Measurements from ENCODE around the gene GUCA2B.
A peak's percentile ranks its signal among the peaks of the same experiment; 100 is the strongest.

The GUCA2B gene

GRCh38 chr1:42143896-42144710 lies 9.1 kb upstream of the GUCA2B start:
- DNase-seq = no peak

- no peak for DNase-seq
Observed at GRCh38 chr1:42144711-42145388, 8.4 kb upstream of the GUCA2B start.

GRCh38 chr1:42145389-42145716 lies 7.9 kb upstream of the GUCA2B start:
- DNase-seq = no peak

GRCh38 chr1:42145764-42146625 lies 7.2 kb upstream of the GUCA2B start:
- DNase-seq = no peak

GRCh38 chr1:42146626-42147320 lies 6.4 kb upstream of the GUCA2B start:
- peak; percentile 60 for DNase-seq

DNA sequence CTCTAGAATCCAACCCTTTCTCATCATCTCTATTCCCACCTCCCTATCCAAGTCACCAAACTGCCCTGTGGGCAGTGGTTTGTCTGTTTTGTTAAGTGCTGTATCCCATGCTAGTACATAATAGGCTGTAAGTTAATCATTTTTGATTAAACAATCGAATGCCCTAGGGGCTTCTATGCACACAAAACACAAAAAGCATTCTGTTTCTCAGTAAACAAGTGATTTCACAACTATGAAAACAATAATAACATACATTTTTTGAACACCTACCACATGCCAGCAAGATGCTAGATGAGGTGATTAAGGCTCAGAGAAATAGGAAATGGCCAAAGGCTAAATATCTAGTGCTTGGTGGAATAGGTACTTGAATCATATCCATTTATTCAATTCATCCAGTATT lies 5.0 kb upstream of the GUCA2B start:
- no peak for DNase-seq

DNA sequence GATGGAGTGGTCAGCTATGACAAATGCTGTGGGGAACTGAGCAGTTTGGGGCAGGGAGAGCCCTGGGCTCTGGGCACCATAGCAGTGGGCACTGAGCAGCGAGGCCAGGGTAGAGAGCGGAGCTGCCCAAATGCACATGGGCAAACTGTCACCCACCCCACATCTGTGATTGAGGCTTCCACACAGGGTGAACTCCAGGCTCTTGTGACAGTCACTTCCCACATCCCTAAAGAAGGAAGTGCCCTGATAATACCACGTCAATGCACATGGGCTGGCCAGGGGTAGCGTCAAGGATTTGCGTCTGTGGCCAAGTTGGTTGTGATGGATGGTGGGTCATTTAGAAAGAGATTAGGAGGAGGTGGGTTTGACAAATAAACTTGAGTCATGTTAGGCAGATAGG lies 2.6 kb upstream of the GUCA2B start:
- DNase-seq = no peak

- DNase-seq = no peak
Observed at GRCh38 chr1:42152119-42152518, 1.1 kb upstream of the GUCA2B start.

- DNase-seq = no peak
Observed at GRCh38 chr1:42153624-42154023, 414 bp downstream of the GUCA2B start.

DNA sequence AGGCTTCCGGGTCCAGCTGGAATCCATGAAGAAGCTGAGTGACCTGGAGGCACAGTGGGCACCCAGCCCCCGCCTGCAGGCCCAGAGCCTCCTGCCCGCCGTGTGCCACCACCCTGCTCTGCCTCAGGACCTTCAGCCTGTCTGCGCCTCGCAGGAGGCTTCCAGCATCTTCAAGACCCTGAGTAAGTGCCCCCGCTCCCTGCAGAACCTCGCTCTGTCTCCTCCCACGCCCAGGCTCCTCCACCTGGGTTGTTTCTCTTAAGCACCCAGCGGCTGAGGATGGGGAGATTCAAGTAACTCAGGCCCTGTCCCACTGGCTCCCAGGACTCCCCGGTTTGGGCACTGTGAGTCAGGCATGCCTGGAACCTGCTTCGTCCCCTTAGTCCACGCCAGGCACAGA lies 1.5 kb downstream of the GUCA2B start:
- no peak for DNase-seq

DNA sequence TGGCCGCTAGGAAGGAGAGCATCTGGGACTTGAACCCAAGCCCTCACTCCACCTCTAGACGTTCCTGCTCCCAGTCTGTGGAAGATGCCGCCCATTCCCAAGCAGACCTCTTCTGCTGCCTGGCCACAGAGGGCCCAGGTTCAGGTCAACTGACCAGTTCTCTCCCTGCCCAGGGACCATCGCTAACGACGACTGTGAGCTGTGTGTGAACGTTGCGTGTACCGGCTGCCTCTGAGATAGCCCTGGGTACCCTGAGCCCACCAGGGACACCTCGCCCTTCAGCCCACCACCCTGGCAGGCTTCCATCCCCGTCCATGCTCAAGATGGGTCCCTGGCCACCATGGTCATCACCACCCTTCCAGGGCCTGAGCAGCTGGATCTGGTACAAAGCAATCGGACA lies 2.2 kb downstream of the GUCA2B start:
- no peak for DNase-seq

DNA sequence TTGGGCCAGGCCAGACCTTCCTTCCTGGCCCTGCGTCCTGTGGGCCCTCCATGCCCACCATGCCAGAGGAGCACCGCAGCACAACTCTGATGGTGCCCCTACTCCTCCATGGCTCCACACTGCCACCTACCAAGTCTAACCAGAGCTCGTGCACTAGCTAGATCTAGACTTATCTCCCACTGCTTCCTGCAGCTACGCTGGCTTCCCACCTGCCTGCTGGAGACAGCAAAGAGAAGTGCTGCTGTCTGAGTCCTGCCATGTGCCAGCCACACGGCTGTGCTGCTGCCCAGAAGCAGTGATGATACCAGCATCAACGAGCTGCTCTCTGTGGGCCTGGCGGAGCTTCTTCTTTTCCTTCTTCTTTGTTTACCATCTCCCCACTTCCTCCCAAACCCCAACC lies 4.5 kb downstream of the GUCA2B start:
- DNase-seq = no peak

- DNase-seq = no peak
Observed at GRCh38 chr1:42158189-42158588, 5.0 kb downstream of the GUCA2B start.

GRCh38 chr1:42162181-42162580 lies 9.0 kb downstream of the GUCA2B start:
- no peak for DNase-seq

- no peak for DNase-seq
Observed at GRCh38 chr1:42163114-42163513, 9.9 kb downstream of the GUCA2B start.

DNA sequence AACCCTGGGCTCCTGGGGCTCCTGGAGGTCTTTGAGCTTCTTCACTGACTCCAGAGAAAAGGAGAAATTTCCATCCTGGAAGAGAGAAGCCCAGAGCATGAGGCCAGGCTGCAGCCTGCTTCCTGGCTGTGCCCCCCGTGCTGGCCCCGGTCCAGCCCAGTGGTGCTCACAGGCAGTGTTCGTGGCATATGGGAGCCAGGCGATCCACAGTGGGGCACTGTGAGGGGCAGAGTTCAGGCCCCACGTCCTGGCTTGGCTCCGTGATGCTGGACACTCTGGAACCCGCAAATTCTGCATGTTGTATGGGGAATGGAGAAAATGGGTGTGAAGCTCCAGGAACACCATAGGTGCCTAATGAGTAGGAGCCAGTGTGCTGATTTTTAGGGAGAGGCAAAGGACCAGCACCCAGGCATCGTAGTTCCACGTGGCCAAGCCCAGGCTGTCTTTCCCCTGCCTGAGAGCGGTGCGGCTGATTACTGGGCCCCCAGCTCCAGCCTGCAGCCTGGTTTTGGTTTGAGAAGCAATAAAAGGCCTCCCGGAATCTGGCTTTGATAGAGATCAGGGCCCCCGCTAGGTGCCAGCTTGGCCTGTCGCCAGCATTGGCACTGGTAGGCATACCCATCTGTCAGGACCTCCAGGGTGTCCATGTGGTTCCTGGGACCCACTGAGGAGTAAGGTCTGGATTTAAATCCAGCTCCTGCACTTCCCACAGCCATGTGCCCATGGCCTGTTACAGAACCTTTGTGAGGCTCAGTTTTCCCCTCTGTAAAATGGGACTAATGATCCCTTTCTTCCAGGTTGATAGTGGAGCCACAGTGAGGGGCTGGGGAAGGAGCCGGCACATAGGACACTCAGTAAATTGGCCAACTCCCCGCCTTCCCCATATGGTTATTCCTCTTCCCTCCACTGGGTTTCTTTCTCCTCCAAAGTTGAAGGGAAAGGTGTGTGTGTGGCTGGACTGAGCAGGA lies 10.6 kb downstream of the GUCA2B start:
- no peak for DNase-seq

- DNase-seq = no peak
Observed at GRCh38 chr1:42164551-42165420, 11.6 kb downstream of the GUCA2B start, which contains the start of gene GUCA2A. TSS of gene GUCA2A (minus strand) at chr1:42164745. CDS start at chr1:42164712, 33 bp downstream.

DNA sequence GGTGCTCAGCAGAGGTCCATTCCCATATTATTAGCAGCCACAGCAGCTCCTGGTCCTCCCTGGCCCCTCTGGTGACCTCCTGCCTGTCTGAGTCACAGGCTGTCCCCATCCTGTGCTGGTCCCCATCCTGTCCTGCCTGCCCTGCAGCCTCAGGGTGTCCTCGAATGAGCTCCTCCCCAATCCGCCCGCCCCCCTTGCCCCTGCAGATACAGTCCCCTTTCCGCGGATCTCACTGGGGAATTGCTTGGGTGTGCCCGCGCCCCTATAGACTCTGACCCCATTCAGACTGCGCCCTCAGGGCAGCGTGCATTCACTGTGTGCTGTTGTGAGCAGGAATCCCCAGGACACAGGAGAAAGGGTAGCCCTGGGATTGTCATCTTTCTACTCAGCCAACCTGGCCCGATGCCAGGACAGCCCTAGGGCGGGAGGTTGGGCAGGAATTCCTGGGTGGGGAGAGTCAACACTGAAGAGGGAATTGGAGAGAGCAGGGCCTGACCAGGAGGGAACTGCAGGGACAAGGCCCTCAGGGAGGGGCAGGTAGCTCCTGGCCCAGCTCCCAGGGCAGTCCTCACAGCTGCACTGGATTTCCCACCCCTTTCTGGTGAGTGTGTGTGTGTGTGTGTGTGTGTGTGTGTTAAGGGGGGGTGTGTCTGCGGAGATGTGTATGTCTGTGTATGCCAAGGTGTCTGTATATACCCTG lies 12.5 kb downstream of the GUCA2B start:
- no peak for DNase-seq

- DNase-seq = no peak
Observed at GRCh38 chr1:42167611-42168390, 14.6 kb downstream of the GUCA2B start.
